Cardiac fibroblast (primary cell): ENCODE results near the gene KNOP1.

ENCODE experiments used
- DNase-seq, 2 donors: peaks; one replicate each; pipeline versions ENCODE4 v3.0.0 to v3.0.0-alpha.2; 2010; ENCODE audit warnings: low read depth in 2 of 2
- H3K4me3 ChIP-seq, 2 donors: replicated peaks in 1 of 2; 1 replicate in 1 of 2; 2 replicates in 1 of 2; pipeline ENCODE4 v1.5.1; 2011; ENCODE audit warnings: low read depth in 2 of 2, low read length in 2 of 2, mild to moderate bottlenecking in 2 of 2, moderate library complexity in 1 of 2
- TF ChIP-seq, protein P1 (sequence below): IDR thresholded peaks from one replicate; pipeline ENCODE4 v1.5.1; 2011; ENCODE audit warnings: low read depth, mild to moderate bottlenecking, low read length, inconsistent platforms

The KNOP1 gene

DNA sequence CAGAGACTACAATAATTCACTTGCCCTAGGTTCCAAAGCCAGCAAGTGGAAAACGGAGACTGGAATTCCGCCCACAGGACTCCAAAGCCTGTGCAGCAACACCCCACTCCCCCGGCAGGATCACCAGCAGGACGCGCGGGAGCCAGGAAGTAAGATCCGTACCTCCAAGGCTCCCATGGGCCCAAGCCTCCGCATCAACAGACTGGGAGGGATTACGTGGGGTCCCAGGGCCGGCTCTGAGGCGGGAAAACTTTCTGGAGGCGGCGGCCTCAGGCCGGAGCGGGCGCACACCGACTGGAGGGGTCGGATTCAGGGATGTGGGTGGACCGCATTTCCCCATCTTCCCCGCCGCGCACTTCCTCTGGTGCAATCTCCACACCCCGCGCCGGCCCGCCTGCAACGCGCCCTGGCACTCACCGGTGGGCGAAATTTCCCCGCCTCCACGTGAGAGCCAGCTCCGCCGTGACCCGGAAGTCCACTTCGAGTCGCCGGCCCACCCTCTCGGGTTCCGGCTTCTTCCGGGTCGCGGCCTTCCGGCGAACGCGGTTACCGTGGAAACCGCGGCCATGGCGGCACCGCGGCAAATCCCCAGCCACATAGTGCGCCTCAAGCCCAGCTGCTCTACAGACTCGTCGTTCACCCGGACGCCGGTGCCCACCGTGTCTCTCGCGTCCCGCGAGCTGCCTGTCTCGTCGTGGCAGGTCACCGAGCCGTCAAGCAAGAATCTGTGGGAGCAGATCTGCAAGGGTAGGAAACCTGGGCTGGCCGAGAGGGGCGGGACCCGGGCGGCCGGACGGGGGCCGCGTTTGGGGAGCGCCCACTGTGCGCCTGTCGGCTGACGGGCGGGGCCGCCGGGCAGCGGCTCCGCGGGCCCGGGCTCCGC is at the start of gene KNOP1, which contains the start of gene IQCK:
TSS of gene KNOP1 (minus strand) at position 487 of the 883 bp plus-strand sequence. CDS start 3,192 bp downstream, outside the sequence.
TSS of gene IQCK (plus strand) at position 531 of the 883 bp plus-strand sequence. CDS start at position 567, 36 bp downstream.
- TF ChIP-seq, protein P1, sequence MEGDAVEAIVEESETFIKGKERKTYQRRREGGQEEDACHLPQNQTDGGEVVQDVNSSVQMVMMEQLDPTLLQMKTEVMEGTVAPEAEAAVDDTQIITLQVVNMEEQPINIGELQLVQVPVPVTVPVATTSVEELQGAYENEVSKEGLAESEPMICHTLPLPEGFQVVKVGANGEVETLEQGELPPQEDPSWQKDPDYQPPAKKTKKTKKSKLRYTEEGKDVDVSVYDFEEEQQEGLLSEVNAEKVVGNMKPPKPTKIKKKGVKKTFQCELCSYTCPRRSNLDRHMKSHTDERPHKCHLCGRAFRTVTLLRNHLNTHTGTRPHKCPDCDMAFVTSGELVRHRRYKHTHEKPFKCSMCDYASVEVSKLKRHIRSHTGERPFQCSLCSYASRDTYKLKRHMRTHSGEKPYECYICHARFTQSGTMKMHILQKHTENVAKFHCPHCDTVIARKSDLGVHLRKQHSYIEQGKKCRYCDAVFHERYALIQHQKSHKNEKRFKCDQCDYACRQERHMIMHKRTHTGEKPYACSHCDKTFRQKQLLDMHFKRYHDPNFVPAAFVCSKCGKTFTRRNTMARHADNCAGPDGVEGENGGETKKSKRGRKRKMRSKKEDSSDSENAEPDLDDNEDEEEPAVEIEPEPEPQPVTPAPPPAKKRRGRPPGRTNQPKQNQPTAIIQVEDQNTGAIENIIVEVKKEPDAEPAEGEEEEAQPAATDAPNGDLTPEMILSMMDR: no peak
- DNase-seq: peak; percentile 86 to 93
- H3K4me3 ChIP-seq: peak within 1 kb of the TSS; percentile 93 to 97

DNA sequence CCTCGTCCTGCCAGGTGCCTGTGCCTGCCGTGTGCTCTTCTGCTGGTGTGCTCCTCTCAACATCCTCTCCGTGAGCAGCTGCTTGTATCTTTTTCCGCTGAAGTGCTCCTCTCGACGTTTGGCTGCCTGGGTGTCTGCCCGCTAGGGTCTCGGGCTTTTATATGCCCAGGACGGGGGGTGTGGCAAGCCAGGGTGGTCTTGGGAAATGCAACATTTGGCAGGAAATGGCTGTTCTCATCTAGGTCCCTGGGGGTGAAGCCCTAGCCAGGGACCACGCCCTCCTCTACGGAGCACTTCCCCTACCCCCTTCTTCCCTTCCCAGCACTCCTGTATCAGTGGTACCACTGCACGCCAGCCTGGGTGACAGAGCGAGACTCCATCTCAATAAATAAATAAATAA is 49.5 kb upstream of the KNOP1 start:
- no peak for DNase-seq
- H3K4me3 ChIP-seq: no peak overlapping the region
- TF ChIP-seq, protein P1: no peak

- TF ChIP-seq, protein P1: no peak
- no peak overlapping the region for H3K4me3 ChIP-seq
- DNase-seq: no peak
Measured at GRCh38 chr16:19766988-19767387, 49.0 kb upstream of the KNOP1 start.

- no peak overlapping the region for H3K4me3 ChIP-seq
- TF ChIP-seq, protein P1: no peak
- no peak for DNase-seq
Measured at GRCh38 chr16:19766554-19766884, 48.5 kb upstream of the KNOP1 start.

- TF ChIP-seq, protein P1: no peak
- peak in 1 of 2 donors; percentile 74 for DNase-seq
- H3K4me3 ChIP-seq: no peak overlapping the region
Measured at GRCh38 chr16:19765860-19766553, 48.0 kb upstream of the KNOP1 start.

DNA sequence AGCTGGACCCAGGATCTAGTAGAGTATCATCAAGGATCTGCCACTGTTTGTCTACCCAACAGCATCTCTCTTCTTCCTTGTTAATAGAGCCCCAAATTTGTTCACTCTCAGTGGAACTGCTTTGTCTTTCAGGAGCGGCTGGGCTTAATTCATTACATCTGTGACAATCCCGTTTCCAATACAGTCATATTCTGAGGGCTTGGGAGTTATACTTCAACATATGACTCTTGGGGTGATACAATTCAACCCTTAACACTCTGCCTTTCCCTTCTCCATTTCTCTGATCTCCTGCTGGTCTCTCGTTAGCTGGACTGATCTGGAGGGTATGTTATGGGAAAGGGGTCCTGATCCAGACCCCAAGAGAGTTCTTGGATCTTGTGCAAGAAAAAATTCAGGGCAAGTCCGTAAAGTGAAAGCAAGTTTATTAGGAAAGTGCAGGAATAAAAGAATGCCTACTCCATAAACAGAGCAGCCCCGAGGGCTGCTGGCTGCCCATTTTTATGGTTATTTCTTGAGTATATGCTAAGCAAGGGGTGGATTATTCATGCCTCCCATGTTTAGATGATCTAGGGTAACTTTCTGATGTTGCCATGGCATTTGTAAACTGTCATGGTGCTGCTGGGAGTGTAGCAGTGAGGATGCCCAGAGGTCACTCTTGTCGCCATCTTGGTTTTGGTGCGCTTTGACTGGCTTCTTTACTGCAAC is 42.5 kb upstream of the KNOP1 start:
- DNase-seq: no peak
- TF ChIP-seq, protein P1: no peak
- H3K4me3 ChIP-seq: no peak overlapping the region
